GM19467 (cell line): ENCODE measurements around the gene CCNYL1.

Experiments used
- ATAC-seq: cut with Tn5 transposase; IDR thresholded peaks from one replicate; pipeline ENCODE4 v1.9.1; 2021; ENCODE audit warnings: mild to moderate bottlenecking, moderate library complexity; ENCODE audit not compliant: unreplicated experiment

Gene CCNYL1

DNA sequence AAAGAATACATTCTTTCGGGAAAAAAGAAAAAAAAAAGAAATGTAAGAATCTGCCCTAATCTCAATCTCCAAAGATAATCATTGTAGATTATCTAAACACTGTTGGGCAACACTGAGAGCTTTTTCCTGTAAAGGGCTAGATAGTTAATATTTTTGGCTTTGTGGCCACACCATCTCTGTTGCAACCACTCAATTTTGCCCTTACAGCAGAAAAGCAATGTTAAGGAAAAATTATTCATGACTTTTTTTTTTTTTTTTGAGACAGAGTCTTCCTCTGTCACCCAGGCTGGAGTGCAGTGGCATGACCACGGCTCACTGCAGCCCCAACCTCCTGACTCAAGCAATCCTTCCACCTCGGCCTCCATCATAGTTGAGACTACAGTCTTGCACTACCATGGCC lies 75.6 kb downstream of the CCNYL1 start:
- no peak for ATAC-seq

DNA sequence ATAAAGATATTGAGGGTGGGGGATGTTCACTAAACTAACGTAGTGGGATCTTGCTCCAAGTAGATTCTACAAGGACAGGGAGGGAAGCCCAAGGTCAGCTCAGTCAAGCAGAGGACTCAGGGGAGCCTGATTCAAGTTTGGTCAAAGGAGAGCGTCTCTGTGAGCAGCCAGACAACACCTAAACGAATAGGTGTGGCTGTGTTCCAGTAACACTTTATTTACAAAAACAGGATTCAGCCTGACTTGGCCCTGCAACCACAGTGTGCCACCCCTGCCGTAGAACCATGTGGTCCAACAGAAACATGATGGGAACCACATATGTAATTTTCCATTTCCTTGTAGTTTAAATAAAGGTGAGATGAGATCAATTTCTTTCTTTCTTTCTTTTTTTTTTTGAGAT lies 76.4 kb downstream of the CCNYL1 start:
- ATAC-seq: no peak

DNA sequence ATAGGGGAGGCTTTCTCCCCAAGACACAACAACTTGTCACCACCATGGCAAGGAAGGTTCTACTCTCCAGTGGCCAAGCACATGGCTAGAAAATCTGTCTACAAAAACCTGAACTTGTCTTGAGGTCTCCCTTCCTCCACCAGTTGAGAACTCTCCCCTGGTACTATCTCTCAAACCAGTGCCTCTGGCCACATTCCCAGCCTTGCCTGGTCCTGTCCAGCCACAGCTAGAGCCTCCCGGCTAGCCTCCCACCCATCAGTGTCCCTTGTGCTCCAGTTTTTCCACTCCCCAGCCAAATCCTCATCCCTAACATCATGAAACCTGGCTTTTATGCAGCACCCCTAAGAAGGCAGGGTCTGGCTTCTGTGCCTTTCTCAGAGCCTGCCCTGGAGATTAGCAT lies 79.5 kb downstream of the CCNYL1 start:
- no peak for ATAC-seq

DNA sequence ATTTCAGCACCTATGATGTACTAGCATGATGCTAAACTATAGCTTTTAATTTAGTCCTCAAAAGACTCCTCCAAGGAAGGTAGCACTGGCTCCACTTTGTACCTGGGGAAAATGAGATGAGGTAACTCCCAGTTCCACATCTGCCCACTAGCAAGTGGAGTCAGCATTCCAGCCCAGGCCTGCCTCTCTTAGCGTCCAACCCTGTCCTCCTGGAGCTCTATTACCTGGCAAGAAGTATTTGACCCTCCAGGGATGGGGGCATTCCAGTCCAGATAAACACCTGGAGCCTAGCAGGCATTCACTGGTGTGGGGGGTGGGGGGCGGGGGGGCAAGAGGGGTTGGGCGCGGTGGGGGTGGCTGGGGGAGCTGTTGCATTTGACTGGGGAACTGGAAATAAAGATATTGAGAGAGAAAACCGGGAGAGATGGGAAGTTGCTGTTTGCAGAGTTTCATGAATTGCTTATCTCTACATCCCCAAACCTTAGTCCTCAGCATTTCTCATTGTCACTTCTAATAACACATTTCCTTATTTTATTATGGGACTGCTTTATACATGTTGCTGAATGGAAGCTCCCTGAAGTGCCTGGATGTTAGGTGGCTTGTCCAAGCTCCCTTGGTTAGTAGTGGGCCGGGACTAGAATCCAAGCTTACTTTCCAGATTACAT lies 80.3 kb downstream of the CCNYL1 start:
- no peak for ATAC-seq

DNA sequence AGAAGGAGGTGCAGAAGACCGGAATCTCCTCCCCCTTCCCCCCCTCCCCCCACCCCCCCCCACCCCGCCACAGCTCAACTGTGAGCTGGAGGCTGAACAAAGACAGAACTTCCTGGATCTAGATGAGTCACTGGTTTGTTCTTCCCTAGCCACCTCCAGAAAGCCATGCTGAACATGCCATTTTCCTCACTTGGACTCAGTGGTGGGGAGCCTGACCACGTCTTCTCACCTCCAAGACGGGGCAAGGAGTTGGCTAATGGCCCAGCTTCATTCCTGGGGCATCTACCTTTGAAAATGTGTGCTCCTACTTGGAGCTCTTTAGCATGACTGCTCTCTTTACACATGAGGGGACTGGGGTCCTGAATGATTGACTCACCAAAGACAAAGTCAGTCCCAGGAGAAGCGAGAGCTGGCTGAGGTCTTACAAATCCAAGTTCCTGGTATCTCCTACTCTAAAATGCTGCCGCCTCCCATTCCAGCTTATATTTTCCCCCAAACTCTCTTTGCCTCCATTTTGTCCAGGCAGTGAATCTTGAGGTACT lies 80.9 kb downstream of the CCNYL1 start:
- ATAC-seq: no peak

DNA sequence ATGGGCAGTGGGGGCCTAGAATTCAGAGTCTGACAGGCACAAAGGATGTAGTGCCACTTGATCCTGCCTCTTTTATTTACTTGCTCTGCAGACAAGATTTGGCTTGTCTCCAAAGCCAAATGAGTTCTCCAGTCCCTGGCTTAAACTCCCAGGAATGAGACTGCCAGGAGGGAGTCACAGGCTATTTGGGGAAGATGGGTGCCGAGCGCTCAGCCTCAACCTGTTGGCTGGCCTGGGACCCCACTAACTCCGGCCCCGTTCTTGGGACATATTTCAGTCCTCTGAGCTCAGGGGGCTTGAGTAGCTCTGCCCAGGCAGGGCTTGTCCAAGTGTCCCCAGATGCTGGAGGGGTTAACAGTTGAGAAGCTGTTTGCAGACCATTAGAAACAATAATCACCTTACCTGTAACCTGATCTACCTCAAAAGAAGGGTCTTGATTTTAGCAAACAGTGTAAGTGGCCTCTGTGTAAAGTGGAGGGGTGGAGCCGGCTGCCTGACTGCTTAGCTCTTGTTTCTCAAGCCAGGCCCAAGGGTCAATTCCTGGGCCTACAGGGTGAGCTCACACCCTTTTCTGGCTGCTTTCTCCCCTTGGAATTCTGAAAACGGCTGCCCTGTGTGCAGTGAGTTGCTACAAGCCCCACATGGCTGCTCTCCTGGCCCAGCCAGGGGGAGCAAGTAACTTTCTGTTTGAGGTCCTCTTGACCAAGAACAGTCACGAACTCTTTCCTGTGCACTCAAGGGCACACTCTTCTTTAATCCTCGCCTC lies 85.3 kb downstream of the CCNYL1 start:
- ATAC-seq: no peak

DNA sequence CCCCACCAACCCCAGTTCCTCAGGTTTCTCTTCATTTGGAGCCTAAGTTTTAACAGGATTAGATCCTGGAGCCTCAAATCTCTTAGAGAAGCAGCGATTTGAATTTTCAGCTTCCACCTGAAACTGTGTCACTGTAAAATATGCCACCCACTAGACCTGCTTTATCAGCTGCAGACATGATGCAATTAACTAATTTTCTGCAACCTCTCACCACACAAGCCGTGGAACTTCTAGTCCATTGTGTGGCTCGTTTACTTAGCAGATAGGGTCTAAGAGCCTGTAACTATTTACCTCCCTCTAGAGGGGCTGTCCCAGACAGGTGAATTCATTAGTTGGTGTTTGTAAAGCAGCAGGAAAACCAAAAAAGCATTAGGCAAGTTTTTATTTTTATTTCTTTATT lies 89.8 kb downstream of the CCNYL1 start:
- ATAC-seq: no peak

DNA sequence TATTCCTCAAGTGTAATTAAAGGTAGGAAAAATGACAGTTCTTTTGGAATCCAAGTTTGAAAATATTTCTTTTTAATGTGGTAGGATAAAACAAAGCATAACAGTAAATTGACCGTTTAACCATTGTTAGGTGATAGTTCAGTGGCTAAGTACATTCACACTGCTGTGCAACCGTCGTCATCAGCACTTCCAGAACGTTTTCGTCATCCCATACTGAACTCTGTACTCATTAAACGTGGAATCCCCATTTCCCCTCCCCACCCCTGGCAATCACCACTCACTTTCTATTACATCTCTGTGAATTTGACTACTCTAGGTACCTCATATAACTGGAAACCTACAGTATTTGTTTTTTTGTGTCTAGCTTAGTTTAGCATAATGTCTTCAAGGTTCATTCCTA lies 91.2 kb downstream of the CCNYL1 start:
- ATAC-seq: no peak
